ENCODE results near the gene BRD4. TPM values are rescaled to one million over a fixed set of nuclear protein-coding genes. Genes with fewer than 3 reads are reported as not detected.

BRD4 gene
- total and polyA plus RNA-seq, 10 of the 15 experiments (the other 5 are each of a cell fraction or from before 2014, with no cell fraction given): 5.3 to 84.4 (median 11.8) TPM

GRCh38 chr19:15381429-15381828 lies 49.1 kb upstream of the BRD4 start:
- H3K4me1 ChIP-seq (ENCODE audit: control insufficient read depth, insufficient read depth, low read length): peaks cover 21% of the 10 kb centered on the region
- H3K4me3 ChIP-seq: 0 out of 2 replicates have a peak overlapping the region, but pooled peaks have one; percentile 83
- H3K9ac ChIP-seq (ENCODE audit: control insufficient read depth, insufficient read depth, low read length): peak overlapping the region; percentile 11; the same call in 1 of the 2 replicates
- H3K36me3 ChIP-seq (ENCODE audit: control insufficient read depth in 2 of 2, insufficient read depth in 2 of 2, low read length in 1 of 2): peaks cover 0 to 5% of the 10 kb centered on the region in 2 experiments; a peak in 3 of 4 replicates
- no peak overlapping the region for H2AFZ ChIP-seq (ENCODE audit: control insufficient read depth, low read depth, low read length)
- TF ChIP-seq SRF (IDR thresholded peaks at IDR 0.05; ENCODE audit: low read depth in 2 of 2, low read length in 2 of 2): no peak
- TF ChIP-seq BCL11A (IDR thresholded peaks at IDR 0.05; ENCODE audit: low read depth, low read length): no peak
- no peak for TF ChIP-seq POLR2AphosphoS5 (IDR thresholded peaks at IDR 0.05; ENCODE audit: low read length)
- TF ChIP-seq RAD21 (IDR thresholded peaks at IDR 0.05; ENCODE audit: insufficient read depth, low read depth, low read length): no peak
- POLR2A ChIA-PET: no interaction called here
- no peak for DNase-seq (ENCODE audit: low read depth, low spot score)
- no TSS peak for BruUV-seq (replicated peaks)
- CTCF ChIA-PET: no interaction called here
- ATAC-seq: no peak
- H3K27me3 ChIP-seq (replicated peaks in 1 of 2; ENCODE audit: control insufficient read depth in 2 of 2, insufficient read depth in 2 of 2, low read length in 1 of 2): no peaks in the 10 kb centered on the region
- intact Hi-C loops (cut with micrococcal nuclease; ENCODE audit: unreplicated experiment) (no loop called here), in situ Hi-C loops (cut with MboI) (no loop called here)
- SMC1A ChIA-PET (ENCODE audit: uncharacterized antibody, unreplicated experiment): no interaction called here
- no peaks in the 10 kb centered on the region for H4K20me1 ChIP-seq (ENCODE audit: control insufficient read depth, insufficient read depth)
- RAD21 ChIA-PET (ENCODE audit: unreplicated experiment): no interaction called here
- FAIRE-seq: no peak
- no peak overlapping the region; the same call in 1 of the 2 replicates for H3K27ac ChIP-seq (ENCODE audit: control insufficient read depth, insufficient read depth)
- peaks cover 33% of the 10 kb centered on the region for H3K79me2 ChIP-seq (ENCODE audit: control insufficient read depth, insufficient read depth, low read length)
- no peak overlapping the region; the same call in none of the 2 replicates for H3K4me2 ChIP-seq (ENCODE audit: control insufficient read depth, insufficient read depth)
- WGBS (ENCODE audit: insufficient coverage, insufficient replicate concordance, low lambda C conversion rate, missing lambda C conversion rate): 48% methylated on average over 2 of the region's 2 CpGs
- no peaks in the 10 kb centered on the region for H3K9me3 ChIP-seq (replicated peaks; ENCODE audit: control insufficient read depth, insufficient read depth, low read length)

GRCh38 chr19:15379999-15380647 lies 47.8 kb upstream of the BRD4 start:
- POLR2A ChIA-PET: interaction anchor here (0.5 to 4.1 kb wide), 10 partner anchors 25 to 256 kb away, joined by 3 to 45 read pairs (median 3); partner anchors contain the start of genes AKAP8L and BRD4
- FAIRE-seq: no peak
- Histone ChIP-seq H3K27ac (ENCODE audit: control insufficient read depth, insufficient read depth) (peak overlapping the region; percentile 65), H3K27me3 (replicated peaks in 1 of 2; ENCODE audit: control insufficient read depth in 2 of 2, insufficient read depth in 2 of 2, low read length in 1 of 2) (no peaks in the 10 kb centered on the region), H4K20me1 (ENCODE audit: control insufficient read depth, insufficient read depth) (0 out of 2 replicates have a peak, but pooled peaks cover 3% of the 10 kb centered on the region), H3K9ac (ENCODE audit: control insufficient read depth, insufficient read depth, low read length) (peak overlapping the region; percentile 57), H3K9me3 (replicated peaks; ENCODE audit: control insufficient read depth, insufficient read depth, low read length) (no peaks in the 10 kb centered on the region), H3K4me3 (peak overlapping the region; percentile 83), H2AFZ (ENCODE audit: control insufficient read depth, low read depth, low read length) (peak overlapping the region; percentile 75), H3K36me3 (ENCODE audit: control insufficient read depth in 2 of 2, insufficient read depth in 2 of 2, low read length in 1 of 2) (peaks cover 0 to 4% of the 10 kb centered on the region in 2 experiments; a peak in 3 of 4 replicates), H3K4me2 (ENCODE audit: control insufficient read depth, insufficient read depth) (peak overlapping the region; percentile 81), H3K79me2 (ENCODE audit: control insufficient read depth, insufficient read depth, low read length) (peaks cover 44% of the 10 kb centered on the region), H3K4me1 (ENCODE audit: control insufficient read depth, insufficient read depth, low read length) (peaks cover 21% of the 10 kb centered on the region)
- no peak for DNase-seq (ENCODE audit: low read depth, low spot score)
- peak; percentile 48 for ATAC-seq
- SMC1A ChIA-PET (ENCODE audit: uncharacterized antibody, unreplicated experiment): interaction anchor here (0.7 to 4.1 kb wide), 8 partner anchors 11 to 175 kb away, joined by 3 to 34 read pairs (median 4); partner anchors contain the start of gene AKAP8L
- in situ Hi-C loops (cut with MboI): no loop called here
- WGBS (ENCODE audit: insufficient coverage, insufficient replicate concordance, low lambda C conversion rate, missing lambda C conversion rate): under 1% methylated on average over 41 of the region's 56 CpGs
- intact Hi-C loops (cut with micrococcal nuclease; ENCODE audit: unreplicated experiment): loop anchor here (2.0 to 5.0 kb wide), 4 partner anchors 49 to 177 kb away; partner anchors contain the start of gene RASAL3
- CTCF ChIA-PET: interaction anchor here (0.6 to 4.2 kb wide), 9 partner anchors 28 to 208 kb away, joined by 3 to 28 read pairs (median 4); partner anchors contain the start of gene AKAP8L
- no TSS peak for BruUV-seq (replicated peaks)
- RAD21 ChIA-PET (ENCODE audit: unreplicated experiment): interaction anchor here (0.6 to 3.9 kb wide), 12 partner anchors 37 to 175 kb away, joined by 3 to 43 read pairs (median 4); partner anchors contain the start of genes AKAP8L and BRD4
- peak; percentile 78 for TF ChIP-seq NR2F1 (conservative IDR thresholded peaks at IDR 0.05)
- no peak for TF ChIP-seq EP300 (IDR thresholded peaks at IDR 0.05; ENCODE audit: borderline replicate concordance in 1 of 2, control insufficient read depth in 1 of 2, low read depth in 2 of 2, low read length in 2 of 2)
- peak; percentile 35; the same call in 1 of the 2 replicates for TF ChIP-seq NR2C1 (IDR thresholded peaks at IDR 0.05)
- TF ChIP-seq IKZF1 (conservative IDR thresholded peaks at IDR 0.05): peak; percentile 87
- TF ChIP-seq IKZF2 (IDR thresholded peaks at IDR 0.05): no peak
- no peak for TF ChIP-seq TCF12 (IDR thresholded peaks at IDR 0.05; ENCODE audit: low read depth, low read length)
- TF ChIP-seq ZNF217 (IDR thresholded peaks at IDR 0.05): peak; percentile 72; the same call in 1 of the 2 replicates
- peak; percentile 37 for TF ChIP-seq USF1 (IDR thresholded peaks at IDR 0.05; ENCODE audit: borderline replicate concordance, extremely low read length, insufficient read depth, low read depth, low read length)
- TF ChIP-seq NKRF (conservative IDR thresholded peaks at IDR 0.05): peak; percentile 85
- TF ChIP-seq SRF (IDR thresholded peaks at IDR 0.05; ENCODE audit: low read depth in 2 of 2, low read length in 2 of 2): 0 out of 4 replicates have a peak, but pooled peaks of 1 of the 2 experiments have one; percentile 2
